ENCODE data around the gene RASGRF2.
A peak's percentile ranks its signal among the peaks of the same experiment; 100 is the strongest.

Gene RASGRF2

GRCh38 chr5:81140441-81140840, 180.3 kb downstream of the RASGRF2 start:
- DNase-seq (ENCODE audit: low read depth), result no peak

- no peak for DNase-seq (ENCODE audit: low read depth)
Measured at GRCh38 chr5:81140943-81141342, 180.8 kb downstream of the RASGRF2 start.

GRCh38 chr5:81142108-81142507, 181.9 kb downstream of the RASGRF2 start:
- DNase-seq (ENCODE audit: low read depth), result no peak

- DNase-seq (ENCODE audit: low read depth), result no peak
Measured at GRCh38 chr5:81145329-81145935, 185.3 kb downstream of the RASGRF2 start.

GRCh38 chr5:81146031-81146430, 185.9 kb downstream of the RASGRF2 start:
- DNase-seq (ENCODE audit: low read depth), result no peak

- no peak for DNase-seq (ENCODE audit: low read depth)
Measured at GRCh38 chr5:81147011-81147885, 187.1 kb downstream of the RASGRF2 start.

- no peak for DNase-seq (ENCODE audit: low read depth)
Measured at GRCh38 chr5:81147886-81148571, 187.9 kb downstream of the RASGRF2 start.

- no peak for DNase-seq (ENCODE audit: low read depth)
Measured at GRCh38 chr5:81151546-81151945, 191.4 kb downstream of the RASGRF2 start.

- no peak for DNase-seq (ENCODE audit: low read depth)
Measured at GRCh38 chr5:81154725-81155124, 194.6 kb downstream of the RASGRF2 start.

- DNase-seq (ENCODE audit: low read depth), result no peak
Measured at GRCh38 chr5:81156732-81157131, 196.6 kb downstream of the RASGRF2 start.

GRCh38 chr5:81161012-81161601, 200.9 kb downstream of the RASGRF2 start:
- DNase-seq (ENCODE audit: low read depth), result no peak

GRCh38 chr5:81162501-81162900, 202.3 kb downstream of the RASGRF2 start:
- no peak for DNase-seq (ENCODE audit: low read depth)

- DNase-seq (ENCODE audit: low read depth), result no peak
Measured at GRCh38 chr5:81163651-81164050, 203.5 kb downstream of the RASGRF2 start.

- DNase-seq (ENCODE audit: low read depth), result no peak
Measured at GRCh38 chr5:81164476-81164875, 204.3 kb downstream of the RASGRF2 start.

- no peak for DNase-seq (ENCODE audit: low read depth)
Measured at GRCh38 chr5:81164936-81165335, 204.8 kb downstream of the RASGRF2 start.

- DNase-seq (ENCODE audit: low read depth), result peak; percentile 11
Measured at GRCh38 chr5:81165493-81166119, 205.4 kb downstream of the RASGRF2 start.

GRCh38 chr5:81166430-81166829, 206.3 kb downstream of the RASGRF2 start:
- no peak for DNase-seq (ENCODE audit: low read depth)

GRCh38 chr5:81167078-81167477, 206.9 kb downstream of the RASGRF2 start:
- DNase-seq (ENCODE audit: low read depth), result no peak

- no peak for DNase-seq (ENCODE audit: low read depth)
Measured at GRCh38 chr5:81167544-81167943, 207.4 kb downstream of the RASGRF2 start.

GRCh38 chr5:81169924-81170323, 209.8 kb downstream of the RASGRF2 start:
- DNase-seq (ENCODE audit: low read depth), result no peak

GRCh38 chr5:81171769-81172168, 211.6 kb downstream of the RASGRF2 start:
- DNase-seq (ENCODE audit: low read depth), result no peak

- no peak for DNase-seq (ENCODE audit: low read depth)
Measured at GRCh38 chr5:81172710-81173109, 212.5 kb downstream of the RASGRF2 start.

Data from activated T-helper 9 cell treated with anti-CD3 and anti-CD28 coated beads, Interleukin-2, amount 50 U/mL, for 16 hours (primary cell).